Loucy (cell line): ENCODE results near the gene SLAIN1.

Source experiments
- EZH2phosphoT487 ChIP-seq: fragments of 200-600 bp; IDR thresholded peaks from 2 replicates; pipeline ENCODE4 v1.6.1; 2018; ENCODE audit warnings: antibody characterized with exemption, mild to moderate bottlenecking, moderate library complexity, borderline replicate concordance
- TF ChIP-seq, protein P1 (sequence below): fragments of 200-600 bp; sonication (generic); conservative IDR thresholded peaks from 2 replicates; pipeline ENCODE4 v1.5.1; 2014; ENCODE audit warnings: mild to moderate bottlenecking, antibody characterized with exemption, low read length

DNA sequence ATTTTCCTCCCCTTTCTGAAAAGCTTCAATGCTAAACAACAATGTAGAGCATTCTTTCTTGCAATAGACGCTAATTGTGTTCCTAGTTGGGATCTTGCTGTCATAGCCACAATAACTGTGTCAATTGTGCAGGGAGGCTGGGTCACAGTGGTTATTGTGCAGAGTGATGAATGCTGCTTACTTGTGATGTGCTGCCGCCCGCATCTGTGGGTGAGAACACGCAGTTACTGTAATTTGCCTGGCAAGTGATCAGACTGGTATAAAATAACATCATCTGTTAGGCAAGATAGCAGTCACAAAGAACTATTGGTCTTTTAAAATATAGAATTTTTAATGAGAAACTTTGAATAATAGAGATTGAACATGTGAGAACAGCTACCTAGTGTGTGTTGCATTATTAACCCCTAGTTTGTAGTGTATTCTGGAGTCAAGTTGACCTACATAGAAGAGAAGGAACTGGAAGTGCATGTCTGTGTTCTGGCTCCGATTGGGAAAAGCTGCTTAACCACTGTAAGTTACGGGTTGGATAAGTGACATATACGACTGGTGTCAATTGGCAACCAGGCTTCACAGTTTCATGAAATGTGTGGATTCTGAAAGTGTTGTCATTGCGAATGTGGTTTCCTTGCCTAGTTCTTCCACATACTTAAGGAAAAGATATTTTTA, 43.6 kb downstream of the SLAIN1 start:
- TF ChIP-seq, protein P1, sequence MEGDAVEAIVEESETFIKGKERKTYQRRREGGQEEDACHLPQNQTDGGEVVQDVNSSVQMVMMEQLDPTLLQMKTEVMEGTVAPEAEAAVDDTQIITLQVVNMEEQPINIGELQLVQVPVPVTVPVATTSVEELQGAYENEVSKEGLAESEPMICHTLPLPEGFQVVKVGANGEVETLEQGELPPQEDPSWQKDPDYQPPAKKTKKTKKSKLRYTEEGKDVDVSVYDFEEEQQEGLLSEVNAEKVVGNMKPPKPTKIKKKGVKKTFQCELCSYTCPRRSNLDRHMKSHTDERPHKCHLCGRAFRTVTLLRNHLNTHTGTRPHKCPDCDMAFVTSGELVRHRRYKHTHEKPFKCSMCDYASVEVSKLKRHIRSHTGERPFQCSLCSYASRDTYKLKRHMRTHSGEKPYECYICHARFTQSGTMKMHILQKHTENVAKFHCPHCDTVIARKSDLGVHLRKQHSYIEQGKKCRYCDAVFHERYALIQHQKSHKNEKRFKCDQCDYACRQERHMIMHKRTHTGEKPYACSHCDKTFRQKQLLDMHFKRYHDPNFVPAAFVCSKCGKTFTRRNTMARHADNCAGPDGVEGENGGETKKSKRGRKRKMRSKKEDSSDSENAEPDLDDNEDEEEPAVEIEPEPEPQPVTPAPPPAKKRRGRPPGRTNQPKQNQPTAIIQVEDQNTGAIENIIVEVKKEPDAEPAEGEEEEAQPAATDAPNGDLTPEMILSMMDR, result no peak
- no peak for TF ChIP-seq EZH2phosphoT487
